ENCODE measurements around the gene SLC12A9.
"Not testable (repeated sequence)": the region's sequence is repeated elsewhere in the genome, so short reads cannot be mapped to it uniquely, and the experiment has no call there.

Gene SLC12A9

DNA sequence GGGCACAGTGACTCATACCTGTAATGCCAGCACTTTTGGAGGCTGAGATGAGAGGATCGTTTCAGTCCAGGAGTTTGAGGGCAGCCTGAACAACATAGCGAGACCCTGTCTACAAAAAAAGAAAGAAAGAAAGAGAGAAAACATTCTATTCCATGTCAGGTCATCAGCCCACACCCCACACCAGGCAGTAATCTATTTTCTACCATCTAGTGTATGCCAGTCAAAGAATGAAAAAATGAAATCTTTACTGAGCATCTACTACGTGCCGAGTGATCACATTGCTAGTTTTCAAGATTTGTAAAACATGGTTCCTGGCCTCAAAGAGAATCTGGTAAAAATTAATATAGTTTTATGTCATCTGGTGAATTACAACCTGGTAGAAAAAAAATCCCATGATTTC, 22.1 kb upstream of the SLC12A9 start:
- Mint-ChIP-seq H3K36me3 (ENCODE audit: insufficient read depth) (no peaks in the 10 kb centered on the region), H3K4me1 (ENCODE audit: low read depth in 2 of 2) (peaks cover 18 to 19% of the 10 kb centered on the region in 2 donors), H3K9me3 (no peaks in the 10 kb centered on the region), H3K27ac (no peak overlapping the region), H3K27me3 (peaks cover 41 to 48% of the 10 kb centered on the region in 2 donors), H3K4me3 (no peak overlapping the region)
- DNase-seq (no peak), ATAC-seq (replicated peaks) (no peak)

DNA sequence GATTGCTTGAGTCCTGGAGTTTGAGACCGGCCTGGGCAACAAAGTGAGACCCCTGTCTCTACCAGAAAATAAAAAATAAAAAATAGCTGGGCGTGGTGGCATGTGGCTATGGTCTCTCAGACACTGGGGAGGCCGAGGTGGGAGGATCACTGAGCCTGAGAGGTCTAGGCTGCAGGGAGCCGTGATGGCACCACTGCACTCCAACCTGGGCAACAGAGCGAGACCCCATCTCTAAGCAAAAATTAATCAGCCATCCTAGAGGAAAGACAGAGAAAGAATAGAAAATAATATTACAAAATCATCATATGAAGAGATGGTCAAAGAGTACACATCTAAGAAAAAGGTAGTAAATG, 20.3 kb upstream of the SLC12A9 start:
- ATAC-seq (replicated peaks): no peak
- DNase-seq: no peak
- no peak overlapping the region for H3K27ac Mint-ChIP-seq
- H3K4me3 Mint-ChIP-seq: no peak overlapping the region
- no peaks in the 10 kb centered on the region for H3K9me3 Mint-ChIP-seq
- H3K36me3 Mint-ChIP-seq (ENCODE audit: insufficient read depth): peaks cover 1% of the 10 kb centered on the region
- H3K27me3 Mint-ChIP-seq: peaks cover 27 to 35% of the 10 kb centered on the region in 2 donors
- H3K4me1 Mint-ChIP-seq (ENCODE audit: low read depth in 2 of 2): peaks cover 14 to 17% of the 10 kb centered on the region in 2 donors

DNA sequence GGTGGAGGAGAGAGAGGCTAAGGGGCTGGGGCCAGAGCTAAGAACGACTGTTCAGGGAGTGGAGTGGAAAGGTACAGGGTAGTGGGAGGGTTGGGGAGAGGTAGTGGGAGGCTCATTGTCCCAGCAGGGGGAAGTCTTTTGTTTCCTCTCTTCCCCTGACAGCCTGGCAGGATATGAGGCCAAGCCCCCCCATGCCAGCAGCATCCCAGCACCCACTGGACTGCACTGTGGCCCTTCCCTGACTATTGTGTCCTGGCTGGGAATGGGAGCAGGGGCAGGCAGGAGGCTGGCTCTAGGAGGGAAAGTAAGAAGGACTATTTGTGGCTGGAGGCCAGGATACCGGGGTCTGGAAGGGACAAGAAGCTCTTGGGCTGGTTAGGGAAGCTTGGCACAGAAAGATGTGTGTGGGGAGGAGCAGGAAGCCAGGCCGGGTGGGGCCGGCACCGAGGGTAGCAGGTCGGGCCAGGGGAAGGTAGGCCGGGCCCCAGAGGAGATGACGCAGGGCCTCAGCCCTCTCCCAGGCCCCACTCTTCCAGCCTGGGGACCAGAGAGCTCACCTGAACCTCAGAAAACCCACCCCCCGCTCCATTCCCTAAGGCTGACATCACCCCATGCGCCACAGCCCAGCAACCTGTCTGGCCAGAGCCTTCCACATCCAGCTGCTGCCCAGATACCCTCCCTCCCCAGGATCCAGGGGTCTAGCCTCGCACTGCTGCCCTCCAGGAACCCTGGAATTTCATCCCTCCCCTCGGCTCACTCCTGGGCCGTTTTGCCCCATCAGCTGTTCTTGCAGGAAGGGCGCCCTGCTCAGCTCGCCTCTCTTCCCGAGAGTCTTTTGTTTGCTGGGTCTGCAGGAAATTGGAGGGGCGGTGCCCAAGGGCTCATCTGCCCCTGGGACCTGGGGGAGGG, 16.4 kb upstream of the SLC12A9 start:
- no peak for ATAC-seq (replicated peaks)
- DNase-seq: no peak
- no peaks in the 10 kb centered on the region for H3K9me3 Mint-ChIP-seq

DNA sequence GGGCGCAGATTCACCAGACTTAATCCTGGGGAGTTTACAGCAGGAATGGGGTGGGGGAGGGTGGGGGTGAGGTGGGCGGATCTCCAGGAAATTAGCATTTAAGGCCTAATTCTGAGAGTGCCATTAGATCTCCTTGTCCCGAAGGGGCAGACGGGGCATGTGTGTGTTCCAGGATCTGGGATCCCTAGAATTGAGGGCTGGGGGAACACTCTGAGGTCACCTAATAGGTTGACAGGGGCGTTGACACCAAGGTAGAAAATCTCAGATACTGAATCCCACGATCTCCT, 15.8 kb upstream of the SLC12A9 start:
- ATAC-seq (replicated peaks) (no peak), DNase-seq (no peak)
- Mint-ChIP-seq H3K27me3 (no peaks in the 10 kb centered on the region), H3K27ac (peak overlapping the region; percentile 44 to 81), H3K4me3 (peak overlapping the region; percentile 78 to 84), H3K9me3 (no peaks in the 10 kb centered on the region), H3K4me1 (ENCODE audit: low read depth in 2 of 2) (peaks cover 9 to 12% of the 10 kb centered on the region in 2 donors), H3K36me3 (ENCODE audit: insufficient read depth) (peaks cover 7% of the 10 kb centered on the region)

More for the DNA sequence above, 16.4 kb upstream of the SLC12A9 start:
- Mint-ChIP-seq H3K4me3 (peak overlapping the region in 1 of 2 donors; percentile 19), H3K36me3 (ENCODE audit: insufficient read depth) (peaks cover 7% of the 10 kb centered on the region), H3K27me3 (peaks cover 0 to under 1% of the 10 kb centered on the region in 2 donors), H3K27ac (peak overlapping the region in 1 of 2 donors; percentile 44), H3K4me1 (ENCODE audit: low read depth in 2 of 2) (peaks cover 9 to 12% of the 10 kb centered on the region in 2 donors)

DNA sequence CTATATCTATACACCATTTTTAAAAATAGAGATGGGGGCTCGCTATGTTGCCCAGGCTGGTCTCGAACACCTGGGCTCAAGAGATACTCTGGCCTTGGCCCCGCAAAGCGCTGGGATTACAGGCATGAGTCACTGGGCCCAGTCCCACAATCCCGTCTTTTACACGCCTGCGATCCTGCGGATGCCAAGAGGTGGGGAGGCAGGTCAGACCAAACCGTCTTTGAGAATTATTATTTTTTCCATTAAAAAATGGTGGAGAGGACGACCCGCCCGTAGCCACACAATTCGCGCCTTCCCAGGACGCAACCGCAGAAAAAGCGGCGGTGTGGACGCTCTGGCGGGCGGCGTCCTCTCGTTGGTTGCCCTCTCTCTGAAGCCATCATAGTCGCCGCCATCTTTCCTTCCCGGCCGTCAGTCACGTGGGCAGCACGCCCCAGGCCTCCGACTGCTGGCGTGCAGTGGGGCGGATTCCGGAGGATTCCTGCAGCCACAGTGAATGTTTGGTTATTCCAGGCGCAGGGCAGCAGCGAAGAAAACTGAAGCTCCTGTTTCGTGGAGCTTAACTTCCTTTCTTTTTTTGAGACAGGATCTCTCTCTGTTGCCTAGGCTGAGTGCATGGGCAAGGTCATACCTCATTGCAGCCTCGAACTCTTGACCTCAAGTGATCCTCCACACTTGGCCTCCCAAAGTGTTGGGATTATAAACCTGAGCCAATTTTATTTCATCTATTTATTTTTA, 15.2 kb upstream of the SLC12A9 start:
- H3K36me3 Mint-ChIP-seq (ENCODE audit: insufficient read depth): peaks cover 7% of the 10 kb centered on the region
- H3K4me3 Mint-ChIP-seq: peak overlapping the region; percentile 78 to 84
- DNase-seq: peak; percentile 54 to 60 (median 57)
- no peaks in the 10 kb centered on the region for H3K9me3 Mint-ChIP-seq
- no peaks in the 10 kb centered on the region for H3K27me3 Mint-ChIP-seq
- ATAC-seq (replicated peaks): peak; percentile 99
- peaks cover 9 to 12% of the 10 kb centered on the region in 2 donors for H3K4me1 Mint-ChIP-seq (ENCODE audit: low read depth in 2 of 2)
- peak overlapping the region; percentile 44 to 81 for H3K27ac Mint-ChIP-seq

DNA sequence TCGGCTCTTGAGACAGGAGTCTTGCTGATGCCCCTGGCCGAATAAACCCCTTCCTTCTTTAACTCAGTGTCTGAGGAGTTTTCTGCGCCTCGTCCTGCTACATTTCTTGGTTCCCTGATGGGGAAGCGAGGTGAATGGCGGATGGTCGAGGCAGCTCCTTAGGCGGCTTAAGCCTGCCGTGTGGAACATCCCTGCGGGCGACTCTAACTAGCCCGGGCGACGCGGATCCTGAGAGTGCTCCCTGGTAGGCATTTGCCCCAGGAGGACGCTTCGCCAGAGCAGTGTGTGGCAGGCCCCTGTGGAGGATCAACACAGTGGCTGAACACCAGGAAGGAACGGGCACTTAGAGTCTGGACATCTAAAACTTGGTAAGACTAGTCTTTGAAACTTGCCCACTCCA, 13.2 kb upstream of the SLC12A9 start:
- peaks cover 9 to 12% of the 10 kb centered on the region in 2 donors for H3K4me1 Mint-ChIP-seq (ENCODE audit: low read depth in 2 of 2)
- peaks cover 7% of the 10 kb centered on the region for H3K36me3 Mint-ChIP-seq (ENCODE audit: insufficient read depth)
- no peak overlapping the region for H3K27ac Mint-ChIP-seq
- no peaks in the 10 kb centered on the region for H3K27me3 Mint-ChIP-seq
- H3K9me3 Mint-ChIP-seq: no peaks in the 10 kb centered on the region
- H3K4me3 Mint-ChIP-seq: no peak overlapping the region
- ATAC-seq (replicated peaks) (no peak), DNase-seq (no peak)

DNA sequence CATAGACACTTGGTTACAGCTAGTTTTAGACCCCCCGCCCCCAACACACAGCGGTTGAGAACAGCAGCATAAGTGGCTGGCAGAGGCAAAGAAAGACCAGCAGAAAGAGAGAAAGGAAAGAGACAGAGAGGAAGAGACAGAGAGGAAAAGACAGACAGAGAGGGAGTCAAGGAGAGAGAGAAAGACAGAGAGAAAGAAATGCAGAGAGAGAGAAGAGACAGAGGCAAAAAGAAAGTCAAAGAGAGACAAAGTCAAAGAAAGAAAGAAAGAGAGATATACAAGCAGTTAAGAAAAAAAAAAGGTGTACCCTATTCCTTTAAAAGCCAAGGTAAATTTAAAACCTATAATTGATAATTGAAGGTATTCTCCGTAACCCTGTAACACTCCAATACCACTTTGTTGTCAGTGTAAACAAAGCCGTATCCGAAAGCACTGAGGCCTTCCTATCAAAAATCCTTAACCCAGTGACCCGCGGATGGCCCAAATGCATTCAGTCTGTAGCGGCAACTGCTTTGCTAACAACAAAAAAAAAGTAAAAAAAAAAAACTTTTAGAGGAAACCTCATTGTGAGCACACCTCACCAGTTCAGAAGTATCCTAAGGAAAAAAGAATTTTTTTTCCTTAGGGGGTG, 11.9 kb upstream of the SLC12A9 start:
- ATAC-seq (replicated peaks): no peak
- no peaks in the 10 kb centered on the region for H3K9me3 Mint-ChIP-seq

DNA sequence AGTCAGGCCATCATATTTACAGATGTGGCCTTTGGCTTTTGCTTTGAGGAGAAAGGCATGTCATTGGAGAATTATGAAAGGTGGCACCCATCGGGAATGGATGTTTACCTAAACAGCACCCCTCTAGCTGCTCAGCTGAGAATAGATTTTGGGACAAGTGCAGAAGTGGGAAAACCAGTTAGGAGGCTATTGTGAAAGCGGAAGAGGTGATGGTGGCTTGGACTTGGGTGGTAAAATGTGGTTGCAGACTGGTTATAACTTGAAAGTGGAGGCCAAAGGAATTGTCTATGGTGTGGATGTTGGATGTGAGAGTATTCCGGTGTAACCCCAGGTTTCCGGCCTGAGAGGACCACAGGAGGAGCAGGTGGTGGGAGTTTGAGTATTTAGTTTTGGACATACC, 5.2 kb upstream of the SLC12A9 start:
- ATAC-seq (replicated peaks) (no peak), DNase-seq (no peak)
- H3K27ac Mint-ChIP-seq: no peak overlapping the region
- no peaks in the 10 kb centered on the region for H3K27me3 Mint-ChIP-seq
- no peaks in the 10 kb centered on the region for H3K9me3 Mint-ChIP-seq
- H3K36me3 Mint-ChIP-seq (ENCODE audit: insufficient read depth): peaks cover 5% of the 10 kb centered on the region
- peaks cover 2 to 7% of the 10 kb centered on the region in 2 donors for H3K4me1 Mint-ChIP-seq (ENCODE audit: low read depth in 2 of 2)
- no peak overlapping the region for H3K4me3 Mint-ChIP-seq

More for the DNA sequence above, 11.9 kb upstream of the SLC12A9 start:
- peaks cover 8 to 11% of the 10 kb centered on the region in 2 donors for H3K4me1 Mint-ChIP-seq (ENCODE audit: low read depth in 2 of 2)
- no peak overlapping the region for H3K4me3 Mint-ChIP-seq
- DNase-seq: no peak
- peak overlapping the region in 1 of 2 donors; percentile 3 for H3K27ac Mint-ChIP-seq
- H3K36me3 Mint-ChIP-seq (ENCODE audit: insufficient read depth): peaks cover 7% of the 10 kb centered on the region
- no peaks in the 10 kb centered on the region for H3K27me3 Mint-ChIP-seq

DNA sequence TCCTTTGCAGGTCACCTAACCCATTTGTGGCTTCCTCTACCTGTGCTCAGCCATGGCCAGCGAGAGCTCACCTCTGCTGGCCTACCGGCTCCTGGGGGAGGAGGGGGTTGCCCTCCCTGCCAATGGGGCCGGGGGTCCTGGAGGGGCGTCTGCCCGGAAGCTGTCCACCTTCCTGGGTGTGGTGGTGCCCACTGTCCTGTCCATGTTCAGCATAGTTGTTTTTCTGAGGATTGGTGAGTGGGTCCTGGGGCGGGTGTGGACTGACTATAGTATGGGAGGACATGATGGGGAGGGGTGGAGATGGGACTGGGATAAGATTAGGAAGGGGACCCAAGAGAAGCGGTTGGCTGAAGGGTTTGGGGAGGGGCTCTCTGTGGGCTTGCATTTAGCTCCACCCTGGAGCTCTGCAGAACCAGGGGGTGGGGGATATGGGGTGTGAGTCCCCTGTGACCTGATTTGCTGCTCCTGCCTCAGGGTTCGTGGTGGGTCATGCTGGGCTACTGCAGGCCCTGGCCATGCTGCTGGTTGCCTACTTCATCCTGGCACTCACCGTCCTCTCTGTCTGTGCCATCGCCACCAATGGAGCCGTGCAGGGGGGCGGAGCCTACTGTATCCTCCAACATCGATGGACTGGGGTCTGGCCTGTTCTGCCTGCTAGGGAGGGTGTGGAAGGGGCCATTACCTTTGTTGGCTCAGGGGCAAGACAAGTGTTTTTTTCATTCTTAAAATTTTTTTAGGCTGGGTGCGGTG, 1.8 kb downstream of the SLC12A9 start:
- Mint-ChIP-seq H3K9me3 (no peaks in the 10 kb centered on the region), H3K27ac (peak overlapping the region; percentile 62 to 82), H3K27me3 (no peaks in the 10 kb centered on the region), H3K4me3 (peak overlapping the region in 1 of 2 donors; percentile 95), H3K4me1 (ENCODE audit: low read depth in 2 of 2) (peaks cover 21 to 32% of the 10 kb centered on the region in 2 donors), H3K36me3 (ENCODE audit: insufficient read depth) (peaks cover 12% of the 10 kb centered on the region)
- no peak for ATAC-seq (replicated peaks)
- no peak for DNase-seq

DNA sequence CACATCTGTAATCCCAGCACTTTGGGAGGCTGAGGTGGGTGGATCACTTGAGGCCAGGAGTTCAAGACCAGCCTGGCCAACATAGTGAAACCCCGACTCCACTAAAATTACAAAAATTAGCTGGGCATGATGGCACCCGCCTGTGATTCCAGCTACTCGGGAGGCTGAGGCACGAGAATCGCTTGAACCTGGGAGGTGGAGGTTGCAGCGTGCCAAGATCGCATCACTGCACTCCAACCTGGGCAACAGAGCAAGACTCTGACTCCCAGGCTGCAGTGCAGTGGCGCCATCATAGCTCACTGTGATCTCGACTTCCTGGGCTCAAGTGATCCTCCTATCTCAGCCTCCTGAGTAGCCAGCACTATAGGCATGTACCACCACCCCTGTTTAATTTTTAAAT, 2.4 kb downstream of the SLC12A9 start:
- DNase-seq; H3K9me3 Mint-ChIP-seq; ATAC-seq (replicated peaks); H3K4me3 Mint-ChIP-seq; H3K27me3 Mint-ChIP-seq: not testable (repeated sequence)
- Mint-ChIP-seq H3K4me1 (ENCODE audit: low read depth in 2 of 2) (peaks cover 21 to 32% of the 10 kb centered on the region in 2 donors), H3K27ac (peak overlapping the region in 1 of 2 donors; percentile 62), H3K36me3 (ENCODE audit: insufficient read depth) (peaks cover 17% of the 10 kb centered on the region)

DNA sequence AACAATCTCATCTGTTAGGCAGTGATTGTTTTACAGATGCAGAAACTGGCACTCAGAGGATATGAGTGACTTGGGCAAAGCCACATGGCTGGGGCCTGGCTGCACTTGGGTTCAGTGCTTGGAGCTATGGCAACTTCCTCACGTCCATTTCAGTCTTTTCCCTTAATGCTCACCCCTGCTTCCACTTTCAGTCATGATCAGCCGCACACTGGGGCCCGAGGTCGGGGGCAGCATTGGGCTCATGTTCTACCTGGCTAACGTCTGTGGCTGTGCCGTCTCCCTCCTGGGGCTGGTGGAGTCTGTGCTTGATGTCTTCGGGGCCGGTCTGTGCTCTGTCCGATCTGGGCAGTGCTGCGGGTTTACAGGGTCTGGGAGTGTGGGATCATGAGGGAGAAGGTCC, 3.0 kb downstream of the SLC12A9 start:
- Mint-ChIP-seq H3K36me3 (ENCODE audit: insufficient read depth) (peaks cover 23% of the 10 kb centered on the region), H3K4me1 (ENCODE audit: low read depth in 2 of 2) (peaks cover 21 to 32% of the 10 kb centered on the region in 2 donors), H3K27ac (peak overlapping the region in 1 of 2 donors; percentile 78), H3K27me3 (no peaks in the 10 kb centered on the region), H3K4me3 (no peak overlapping the region), H3K9me3 (no peaks in the 10 kb centered on the region)
- ATAC-seq (replicated peaks) (no peak), DNase-seq (no peak)

DNA sequence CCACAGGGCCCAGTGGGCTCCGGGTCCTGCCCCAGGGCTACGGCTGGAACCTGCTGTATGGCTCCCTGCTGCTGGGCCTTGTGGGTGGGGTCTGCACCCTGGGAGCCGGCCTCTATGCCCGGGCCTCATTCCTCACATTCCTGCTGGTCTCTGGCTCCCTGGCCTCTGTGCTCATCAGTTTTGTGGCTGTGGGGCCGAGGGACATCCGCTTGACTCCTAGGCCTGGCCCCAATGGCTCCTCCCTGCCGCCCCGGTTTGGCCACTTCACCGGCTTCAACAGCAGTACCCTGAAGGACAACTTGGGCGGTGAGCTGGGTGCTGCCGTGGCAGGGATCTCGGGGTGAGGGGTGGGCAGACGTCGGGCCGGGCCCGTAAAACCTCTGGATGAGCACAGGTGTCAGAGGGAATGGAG, 4.4 kb downstream of the SLC12A9 start:
- Mint-ChIP-seq H3K27ac (peak overlapping the region in 1 of 2 donors; percentile 94), H3K4me1 (ENCODE audit: low read depth in 2 of 2) (peaks cover 21 to 30% of the 10 kb centered on the region in 2 donors), H3K27me3 (no peaks in the 10 kb centered on the region), H3K4me3 (no peak overlapping the region), H3K36me3 (ENCODE audit: insufficient read depth) (peaks cover 30% of the 10 kb centered on the region), H3K9me3 (no peaks in the 10 kb centered on the region)
- ATAC-seq (replicated peaks) (no peak), DNase-seq (no peak)

DNA sequence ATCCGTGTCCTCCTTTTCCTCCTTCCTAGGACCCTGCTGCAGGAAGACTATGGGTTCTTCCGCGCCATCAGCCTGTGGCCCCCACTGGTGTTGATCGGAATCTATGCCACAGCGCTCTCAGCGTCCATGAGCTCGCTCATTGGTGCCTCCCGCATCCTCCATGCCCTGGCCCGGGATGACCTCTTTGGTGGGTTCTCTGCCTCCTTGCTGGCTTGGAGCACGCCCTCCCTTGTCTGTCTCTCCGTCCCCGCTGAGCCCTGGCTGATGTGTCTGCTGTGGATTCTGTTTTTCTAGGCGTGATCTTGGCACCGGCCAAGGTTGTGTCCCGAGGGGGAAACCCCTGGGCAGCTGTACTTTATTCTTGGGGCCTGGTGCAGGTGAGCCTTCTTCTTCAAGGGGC, 7.3 kb downstream of the SLC12A9 start:
- no peak overlapping the region for H3K27ac Mint-ChIP-seq
- no peaks in the 10 kb centered on the region for H3K27me3 Mint-ChIP-seq
- peaks cover 6 to 9% of the 10 kb centered on the region in 2 donors for H3K4me1 Mint-ChIP-seq (ENCODE audit: low read depth in 2 of 2)
- no peak for DNase-seq
- H3K9me3 Mint-ChIP-seq: no peaks in the 10 kb centered on the region
- H3K4me3 Mint-ChIP-seq: no peak overlapping the region
- H3K36me3 Mint-ChIP-seq (ENCODE audit: insufficient read depth): peaks cover 43% of the 10 kb centered on the region
- no peak for ATAC-seq (replicated peaks)

Data from effector memory CD8-positive, alpha-beta T cell (primary cell).